ENCODE results near the gene SHROOM3.

SHROOM3 gene

DNA sequence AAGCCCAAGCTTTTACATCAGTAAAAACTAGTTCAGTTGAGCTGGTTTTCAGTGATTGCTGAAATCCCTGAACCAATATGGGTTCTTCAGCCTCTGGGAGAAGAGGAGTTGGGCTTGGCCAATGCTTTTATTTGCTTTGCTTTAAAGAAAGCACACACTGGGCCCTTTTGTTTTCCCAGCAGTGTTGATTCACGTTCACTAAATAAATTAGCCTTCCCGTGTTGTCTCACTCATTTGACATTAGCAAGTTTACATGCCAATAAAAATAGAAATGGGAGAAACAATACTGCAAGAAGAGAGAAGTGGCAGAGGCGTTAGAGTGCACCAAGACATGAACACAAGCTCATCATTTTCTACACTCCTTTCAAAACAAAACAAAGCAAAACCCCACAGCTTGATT, 136.2 kb downstream of the SHROOM3 start:
- peak; percentile 34 to 42 for DNase-seq

DNA sequence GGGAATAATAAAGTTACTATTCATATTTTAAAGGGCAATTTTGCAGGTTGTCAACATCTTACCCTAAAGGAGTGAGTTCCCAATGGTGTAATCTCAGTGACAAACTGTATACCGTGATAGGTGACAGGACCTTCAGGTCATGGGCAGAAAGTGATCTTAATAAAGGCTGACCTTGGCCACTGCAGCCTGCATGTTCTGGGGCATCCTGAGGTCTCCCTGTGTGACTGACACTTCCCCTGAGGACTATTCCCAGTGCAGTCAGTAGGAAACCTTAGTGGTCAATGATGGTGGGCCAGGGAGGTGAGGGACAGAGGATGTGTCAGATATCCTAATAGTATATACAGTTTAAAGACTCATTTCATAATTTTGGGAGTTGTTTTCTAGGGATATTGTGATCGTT, 137.2 kb downstream of the SHROOM3 start:
- DNase-seq = no peak

DNA sequence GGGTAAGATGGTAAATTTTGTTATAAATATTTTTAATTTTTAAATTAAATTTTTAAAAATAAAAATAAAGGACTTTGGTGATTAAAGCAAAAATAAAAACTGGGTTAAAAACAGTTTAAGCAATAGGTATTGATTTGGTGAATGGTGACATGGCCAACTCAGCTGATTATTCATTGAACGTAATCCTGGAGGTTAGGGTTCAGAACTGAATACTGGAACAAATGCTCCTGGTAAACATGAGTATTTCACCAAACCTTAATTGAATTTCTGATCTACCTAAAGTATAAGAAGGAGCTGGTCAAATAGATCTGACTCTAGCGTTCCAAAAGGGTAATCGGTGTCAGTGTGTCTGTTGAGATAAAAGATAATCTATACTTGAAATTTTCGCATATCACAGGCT, 141.8 kb downstream of the SHROOM3 start:
- DNase-seq = no peak

DNA sequence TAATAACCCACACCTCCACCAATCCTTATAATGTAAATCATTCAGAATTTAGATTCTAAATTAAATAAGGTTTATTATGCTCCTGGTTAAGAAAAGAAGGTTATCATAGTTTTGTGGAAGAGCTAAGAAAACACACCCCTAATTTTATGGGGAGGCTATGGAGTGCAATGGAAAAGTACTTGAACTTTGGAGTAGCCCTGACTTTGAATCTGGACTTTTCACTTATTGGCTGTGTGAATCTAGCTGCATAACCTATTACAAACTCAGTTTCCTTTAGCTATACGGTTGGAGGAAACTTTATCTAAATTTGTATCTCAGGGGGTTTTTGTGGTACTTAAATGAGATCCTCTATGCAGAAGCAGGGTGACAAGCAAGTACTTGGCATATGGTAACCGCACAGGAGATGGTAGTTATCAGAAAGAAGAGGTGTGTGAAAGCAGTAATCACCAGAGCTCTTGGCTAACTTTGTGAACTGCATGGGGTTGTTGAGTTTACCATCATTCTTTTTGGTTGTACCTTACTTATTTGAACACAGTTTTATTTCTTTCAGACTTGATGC, 143.1 kb downstream of the SHROOM3 start:
- no peak for DNase-seq

DNA sequence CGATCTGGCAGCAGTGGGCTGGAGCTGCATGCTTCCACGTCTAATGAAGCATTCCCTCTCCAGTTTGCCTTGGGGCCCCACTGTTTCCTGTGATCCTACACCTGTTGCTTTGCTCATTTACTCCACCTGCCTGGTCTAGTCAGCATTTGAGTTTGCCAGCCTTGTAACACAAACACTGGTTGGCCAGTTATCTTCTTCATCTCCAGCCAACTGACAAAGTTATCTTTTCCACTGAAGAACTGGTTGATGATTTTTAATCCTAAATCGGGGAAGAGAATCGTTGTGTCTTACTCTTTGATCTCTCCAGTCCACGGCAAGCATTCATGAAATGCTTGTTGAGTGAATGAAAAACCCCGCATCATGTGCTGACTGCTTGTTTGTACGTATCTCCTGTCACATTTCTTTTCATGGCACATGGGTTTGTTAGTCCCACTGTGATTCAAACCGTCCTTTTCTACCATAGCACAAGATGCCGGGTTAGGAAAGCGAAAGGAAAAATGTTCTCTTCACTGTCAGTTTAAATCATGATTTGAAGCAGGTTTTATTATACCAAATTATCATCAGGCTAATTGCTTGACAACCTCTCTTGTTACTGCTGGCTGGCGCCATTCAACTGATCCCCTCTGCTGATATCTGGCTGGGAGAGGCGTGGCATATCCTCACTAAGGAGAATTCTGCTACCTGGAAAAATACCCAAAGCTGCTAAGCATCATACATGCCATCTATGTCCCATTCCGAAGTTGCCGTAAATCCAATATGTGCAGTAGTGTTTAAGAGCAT, 144.8 kb downstream of the SHROOM3 start:
- peak; percentile 12 to 40 for DNase-seq

DNA sequence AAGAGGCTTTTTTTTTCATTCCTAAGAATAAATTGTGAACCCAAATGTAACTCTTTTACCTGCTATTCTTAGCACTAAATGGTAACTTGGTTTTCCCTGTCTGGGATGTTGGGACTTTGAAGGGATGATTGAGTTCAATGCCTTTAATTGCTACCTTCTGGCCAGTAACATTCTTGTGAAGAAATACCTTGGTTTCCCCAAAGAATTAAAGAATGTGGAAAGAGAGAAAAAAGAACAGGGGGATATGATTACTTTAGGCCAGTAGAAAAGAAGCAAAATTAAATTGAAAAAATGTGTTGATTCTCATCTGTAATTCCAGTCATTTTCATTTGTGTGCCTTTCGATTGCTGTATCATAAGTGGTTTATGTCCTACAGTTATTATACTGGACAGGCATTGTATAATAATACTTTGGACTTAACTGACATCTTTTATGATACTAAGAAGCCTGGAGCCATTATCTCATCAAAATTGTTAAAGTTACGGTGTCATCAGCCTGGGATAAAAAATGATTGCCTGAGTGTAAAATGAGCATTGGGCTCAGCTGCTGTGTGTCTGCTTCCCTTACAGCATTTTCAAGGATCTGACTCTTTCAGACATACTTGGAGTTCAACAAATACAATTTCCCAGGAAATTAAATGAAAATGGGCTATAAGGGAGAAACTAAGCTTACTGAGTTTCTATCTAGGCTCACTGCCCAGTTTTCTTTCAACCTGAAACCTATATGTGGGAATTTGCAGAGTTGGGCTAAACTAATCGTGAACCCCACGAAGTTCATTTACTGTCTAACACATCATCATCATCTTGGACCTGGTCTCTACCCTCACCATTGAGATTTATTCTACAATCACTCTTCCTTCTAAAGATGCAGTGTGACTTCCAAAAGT, 146.3 kb downstream of the SHROOM3 start:
- DNase-seq = no peak

DNA sequence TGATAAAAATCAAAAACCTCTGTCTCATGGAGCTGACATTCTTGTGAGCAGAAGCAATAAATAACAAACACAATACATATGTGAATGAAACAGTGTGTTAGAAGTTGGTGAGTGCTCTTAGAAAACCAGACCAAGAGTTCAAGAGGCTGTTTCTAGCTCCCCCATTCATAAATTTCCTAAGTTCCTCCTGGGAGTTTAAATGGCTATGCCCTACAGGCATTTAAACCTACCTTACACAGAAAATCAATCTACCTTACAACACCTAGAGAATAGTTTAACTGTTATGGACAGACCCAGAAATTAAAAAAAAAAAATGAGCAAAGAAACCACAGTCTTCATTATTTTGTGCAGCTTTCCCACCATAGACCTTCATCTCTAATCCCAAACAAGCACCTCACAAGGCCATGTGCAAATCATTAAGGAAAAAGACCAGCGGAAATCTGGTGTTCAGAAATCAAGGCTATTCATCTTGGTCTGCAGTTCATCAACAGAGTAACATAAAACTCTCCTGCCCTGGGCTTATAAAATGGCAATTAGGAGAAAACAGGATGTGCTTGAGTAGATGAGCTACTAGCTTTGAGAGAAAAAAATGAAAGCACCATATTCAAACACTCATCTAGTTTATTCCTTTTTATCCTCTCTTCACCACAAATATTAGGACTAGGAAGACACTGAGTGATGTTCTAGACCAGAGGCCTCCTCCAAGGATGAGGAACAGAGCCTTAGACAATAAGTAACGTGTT, 147.2 kb downstream of the SHROOM3 start:
- no peak for DNase-seq

DNA sequence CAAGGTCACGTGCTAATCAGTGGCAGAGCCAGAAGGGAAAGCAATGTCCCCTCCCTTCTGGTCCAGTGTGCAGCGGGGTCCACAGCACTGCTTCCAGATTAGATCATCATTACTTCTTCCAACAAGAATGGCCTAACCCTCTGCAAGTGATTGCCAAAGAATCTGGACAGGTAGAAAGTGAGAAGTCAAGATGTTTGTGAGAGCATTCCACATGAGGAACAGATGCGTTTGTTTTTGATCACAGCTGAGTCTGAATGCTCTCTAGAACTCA, 147.7 kb downstream of the SHROOM3 start:
- DNase-seq = no peak

DNA sequence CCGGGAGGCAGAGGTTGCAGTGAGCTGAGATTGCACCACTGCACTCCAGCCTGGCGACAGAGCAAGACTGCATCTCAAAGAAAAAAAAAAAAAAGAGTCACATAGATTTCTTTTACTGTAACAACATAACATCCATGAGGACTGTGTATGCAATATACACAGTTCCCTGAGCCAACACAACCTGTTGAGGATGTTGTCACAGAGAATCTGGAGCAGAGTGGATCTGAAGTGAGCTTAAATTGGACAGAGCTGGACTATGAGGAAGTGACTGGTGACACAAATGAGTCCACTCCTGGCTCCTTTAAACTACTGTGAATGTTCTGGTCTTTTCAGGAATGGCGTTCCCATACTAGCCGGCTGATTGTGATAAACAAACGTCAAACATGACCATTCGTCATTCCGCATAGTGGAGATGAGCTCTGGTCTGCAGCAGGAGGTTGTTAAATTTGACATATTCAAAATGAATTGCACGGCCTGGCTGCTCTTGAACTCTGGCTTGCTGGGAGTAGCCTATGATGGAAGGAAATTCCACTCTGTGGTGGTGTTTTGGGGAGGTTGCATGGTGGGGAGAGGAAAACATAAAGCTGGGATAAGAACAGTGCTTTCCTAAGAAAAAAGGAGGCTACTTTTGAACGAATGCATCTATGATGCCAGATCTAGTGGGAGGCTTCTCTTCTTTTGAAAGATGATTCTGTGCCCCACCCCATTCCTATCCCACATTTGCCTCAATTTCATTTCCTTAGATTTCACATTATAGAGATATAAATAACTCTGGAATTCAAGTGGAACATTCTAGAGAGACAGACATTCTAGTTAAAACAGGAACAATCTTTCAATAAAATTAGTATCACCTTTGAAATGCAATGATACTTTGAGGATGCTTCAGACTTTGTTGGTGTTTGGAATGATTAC, 149.5 kb downstream of the SHROOM3 start:
- no peak for DNase-seq

DNA sequence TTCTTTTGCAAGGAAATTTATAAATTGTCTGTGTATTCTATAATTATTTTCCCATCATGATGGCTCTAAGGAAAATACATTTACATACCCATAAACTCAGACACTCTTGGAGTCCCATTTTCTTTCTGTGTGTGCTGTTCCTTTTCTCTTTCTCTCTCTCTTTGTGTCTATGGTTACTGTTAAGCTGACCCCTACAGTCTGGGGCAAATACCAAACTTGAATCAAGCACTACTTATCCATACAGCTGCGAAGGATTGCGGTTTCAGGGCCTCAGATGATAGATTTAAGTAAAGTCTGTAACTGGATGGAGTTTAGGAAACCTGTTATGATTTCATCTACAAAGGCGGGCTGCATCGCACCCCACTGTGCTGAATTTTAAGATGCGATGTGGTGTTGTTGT, 150.2 kb downstream of the SHROOM3 start:
- DNase-seq = no peak

DNA sequence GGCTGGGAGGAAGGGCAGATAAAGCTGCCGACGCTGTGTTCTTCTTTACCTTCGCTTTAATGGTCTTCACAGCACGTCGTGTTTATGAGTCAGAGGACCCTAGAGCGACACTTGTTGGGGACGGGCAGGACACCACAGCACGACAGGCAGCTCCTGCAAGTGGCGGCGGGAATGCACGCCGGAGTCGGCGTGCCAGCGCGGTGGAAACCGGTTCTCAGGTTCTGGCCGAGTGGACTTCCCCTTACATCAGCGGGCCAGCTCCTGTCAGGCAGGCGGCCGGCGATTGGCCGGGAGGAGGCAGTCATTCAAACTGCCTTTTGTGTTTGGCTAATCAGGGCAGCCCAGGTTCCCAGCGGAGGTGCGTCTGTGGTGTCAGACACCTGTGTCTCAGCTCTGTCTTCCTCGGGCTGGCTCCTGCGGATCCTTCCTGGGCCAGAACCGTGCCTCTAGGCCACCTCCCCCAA, 150.9 kb downstream of the SHROOM3 start:
- DNase-seq = peak; percentile 90

DNA sequence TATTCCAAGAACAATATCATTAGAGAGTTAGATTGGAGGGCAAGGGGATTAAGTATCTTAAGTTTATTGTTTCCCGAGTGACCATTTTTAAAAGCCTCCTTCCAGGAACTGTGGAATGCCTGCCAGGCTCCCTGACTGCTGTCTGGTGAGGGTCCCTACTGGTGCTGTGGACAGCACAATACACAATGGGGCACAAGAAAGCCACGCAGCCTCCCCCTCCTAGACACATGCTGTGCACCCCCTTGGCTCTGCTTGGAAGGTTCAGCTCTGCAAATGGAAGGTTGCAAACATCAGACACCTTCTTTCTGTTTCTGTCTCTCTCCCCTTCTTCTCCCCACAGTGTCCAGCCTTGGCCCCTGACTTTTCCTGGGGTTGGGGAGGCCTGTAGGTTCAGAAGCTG, 153.2 kb downstream of the SHROOM3 start:
- no peak for DNase-seq

DNA sequence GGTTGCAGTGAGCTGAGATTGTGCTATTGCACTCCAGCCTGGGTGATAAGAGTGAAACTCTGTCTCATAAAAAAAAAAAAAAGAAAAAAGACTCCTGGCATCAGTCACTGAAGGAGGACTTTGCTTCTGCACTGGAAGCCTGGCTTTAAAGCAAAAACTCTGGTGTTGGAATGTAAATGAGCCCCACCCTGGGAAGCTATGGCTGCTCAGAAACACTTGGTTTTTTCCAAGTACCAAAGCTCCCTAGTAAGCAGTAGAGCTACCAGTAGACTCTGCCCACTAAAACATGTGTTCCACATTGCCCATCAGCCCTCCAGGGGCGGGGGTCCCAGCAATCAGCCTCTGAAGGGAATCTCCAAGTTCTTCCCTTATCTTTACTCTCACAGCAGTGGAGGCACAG, 154.4 kb downstream of the SHROOM3 start:
- DNase-seq = no peak

DNA sequence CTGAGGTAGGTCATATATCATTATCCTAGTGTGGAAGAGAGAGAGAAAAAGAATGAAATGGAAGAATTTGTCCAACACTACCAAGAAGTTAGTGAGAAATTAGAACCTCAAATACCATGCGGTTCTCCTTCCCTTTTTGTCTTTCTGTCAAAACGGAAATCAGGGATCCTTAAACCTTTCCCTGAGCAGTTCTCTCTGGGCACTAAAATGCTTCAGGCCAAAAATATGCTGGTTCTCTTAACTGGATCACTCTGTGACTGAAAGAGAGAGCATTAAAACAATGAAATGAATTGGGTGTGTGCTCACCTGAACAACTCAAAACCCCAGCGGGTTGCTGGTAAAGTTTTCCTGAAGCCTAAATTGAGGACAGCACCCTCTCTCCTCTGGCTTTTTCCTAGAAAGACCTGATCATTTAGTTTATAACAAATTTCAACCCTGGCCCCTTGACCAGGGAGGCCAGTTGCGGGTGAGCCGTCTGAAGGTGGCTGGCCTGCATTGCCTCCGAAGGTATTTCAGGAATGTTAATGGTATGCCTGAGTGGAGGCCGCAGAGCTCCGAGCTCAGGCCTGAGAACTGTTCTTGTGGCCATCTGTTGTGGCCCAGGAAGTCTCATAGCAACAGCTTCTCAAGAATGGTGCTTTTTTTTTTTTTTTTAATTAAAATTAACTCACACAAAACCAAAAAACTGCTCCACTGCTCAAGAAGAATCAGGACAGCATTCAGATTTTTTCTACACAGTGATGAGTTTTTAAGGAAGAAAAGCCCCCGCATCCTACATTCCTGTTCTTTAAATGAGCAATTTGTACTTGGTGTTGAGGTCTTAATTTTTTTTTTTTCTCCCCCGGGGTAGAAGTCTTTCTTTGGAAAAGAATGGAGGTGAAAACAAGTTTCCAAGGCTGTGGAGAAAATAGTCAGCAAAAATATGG, 155.1 kb downstream of the SHROOM3 start:
- no peak for DNase-seq

DNA sequence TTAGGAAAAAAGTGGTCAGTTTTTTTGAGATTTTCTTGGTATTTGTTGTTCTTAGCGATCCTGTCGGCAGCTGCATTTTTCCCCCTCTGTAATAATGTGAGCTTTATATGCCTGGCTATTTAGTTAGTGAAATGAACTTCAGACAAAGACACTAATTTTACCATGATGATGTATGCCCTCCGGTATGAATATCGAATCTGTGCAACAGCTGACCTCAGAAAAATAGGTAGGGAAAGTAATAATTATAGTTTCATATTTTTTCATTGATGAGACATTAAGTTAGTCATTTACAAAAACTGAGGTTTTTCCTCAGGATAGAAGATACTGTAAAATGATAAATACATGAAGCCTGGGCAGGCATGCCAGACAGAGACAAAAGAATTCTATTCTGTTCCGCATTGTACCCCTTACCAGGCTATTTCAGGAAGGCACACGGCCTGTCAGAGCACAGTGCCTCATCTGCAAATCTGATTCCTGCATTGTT, 155.8 kb downstream of the SHROOM3 start:
- no peak for DNase-seq

DNA sequence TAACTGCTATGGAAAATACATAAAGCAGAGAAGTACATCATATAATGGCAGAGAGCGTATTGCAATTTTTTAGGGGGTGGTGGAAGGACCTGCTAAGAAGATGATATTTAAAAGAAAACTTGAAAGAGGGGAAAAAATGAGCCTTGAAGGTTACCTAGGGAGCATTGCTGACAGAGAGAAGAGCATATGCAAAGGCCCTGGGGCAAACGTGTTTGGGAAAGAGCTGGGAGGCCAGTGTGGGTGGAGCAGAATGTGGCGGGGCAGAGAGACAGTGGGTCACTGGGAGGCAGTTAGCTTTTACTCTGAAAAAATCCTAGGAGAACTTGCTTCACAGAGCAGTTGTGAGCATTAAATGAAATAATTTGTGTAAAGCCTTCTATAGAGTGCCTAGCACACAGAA, 157.0 kb downstream of the SHROOM3 start:
- DNase-seq = no peak

DNA sequence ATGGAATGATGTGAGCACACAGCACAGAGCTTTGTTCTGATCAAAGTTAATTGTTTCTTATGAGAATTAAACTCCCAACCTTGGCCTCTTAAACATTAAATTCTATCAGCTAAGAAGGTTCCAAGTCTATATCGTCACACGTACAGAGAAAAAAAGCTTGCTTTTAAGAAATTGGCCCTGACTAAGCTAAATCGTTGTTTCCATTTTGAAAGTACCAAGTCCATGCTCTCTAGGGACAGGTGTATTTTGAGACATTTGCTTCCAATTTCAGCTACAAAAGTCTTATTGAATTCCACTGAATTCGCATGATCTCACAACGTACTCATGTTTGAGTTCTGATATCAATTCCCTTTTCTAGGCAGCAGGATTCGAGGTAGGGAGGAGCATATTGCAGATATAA, 157.4 kb downstream of the SHROOM3 start:
- no peak for DNase-seq

DNA sequence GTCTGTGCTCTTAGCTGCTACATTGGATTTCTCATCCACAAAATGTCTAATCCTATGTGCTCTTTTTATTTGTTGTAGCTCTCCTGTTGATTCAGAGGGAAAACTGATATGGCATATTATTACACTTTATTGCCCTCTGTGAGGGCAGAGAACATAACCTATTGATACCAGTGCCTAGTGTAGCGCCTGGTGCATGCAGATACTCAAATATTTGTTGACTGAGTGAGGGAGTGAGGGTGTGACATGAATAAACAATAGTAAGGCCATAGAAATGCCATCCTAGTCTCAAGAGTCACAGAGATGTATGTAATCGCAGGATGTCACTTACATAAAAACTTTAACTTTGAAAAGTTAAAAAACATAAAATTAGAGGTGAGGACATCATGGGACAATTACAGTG, 159.1 kb downstream of the SHROOM3 start:
- DNase-seq = peak; percentile 9 to 14

DNA sequence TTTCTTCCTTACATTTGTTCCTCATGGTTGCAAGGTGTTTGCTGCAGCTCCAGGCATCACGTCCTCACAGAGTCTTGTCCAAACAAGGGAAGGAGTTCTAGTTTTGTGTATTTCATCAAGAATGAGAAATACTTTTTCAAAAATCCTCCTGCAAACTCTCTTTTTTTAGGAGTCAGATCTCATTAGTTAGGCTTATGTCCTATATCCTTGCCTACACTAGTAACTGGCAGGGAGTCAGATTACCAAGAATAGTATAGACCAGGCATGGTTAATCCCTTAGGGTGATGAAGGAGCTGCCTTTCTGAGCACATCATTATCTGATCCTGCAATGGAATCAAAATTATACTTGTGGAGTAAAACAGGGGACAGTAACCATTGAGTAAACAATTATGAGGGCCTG, 160.4 kb downstream of the SHROOM3 start:
- DNase-seq = no peak

DNA sequence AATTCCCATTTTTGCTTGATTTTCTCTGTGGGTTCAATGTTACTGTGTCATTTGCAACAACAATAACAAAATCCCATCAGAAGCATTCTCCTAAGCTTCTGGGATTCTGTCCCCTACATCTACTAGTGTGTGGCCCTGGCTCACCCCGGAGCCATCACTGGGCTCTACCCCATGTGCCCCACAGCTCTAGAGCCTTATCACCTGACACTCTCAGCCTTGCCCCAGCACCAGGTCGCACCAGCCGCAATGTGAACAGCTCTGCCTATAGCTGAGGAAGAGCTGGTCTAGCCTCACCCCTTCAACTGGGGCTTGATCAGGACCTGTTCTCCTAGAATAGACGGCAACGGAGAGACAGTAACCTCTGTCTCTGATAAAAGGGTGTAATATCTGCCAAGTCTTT, 161.7 kb downstream of the SHROOM3 start:
- DNase-seq = no peak

DNA sequence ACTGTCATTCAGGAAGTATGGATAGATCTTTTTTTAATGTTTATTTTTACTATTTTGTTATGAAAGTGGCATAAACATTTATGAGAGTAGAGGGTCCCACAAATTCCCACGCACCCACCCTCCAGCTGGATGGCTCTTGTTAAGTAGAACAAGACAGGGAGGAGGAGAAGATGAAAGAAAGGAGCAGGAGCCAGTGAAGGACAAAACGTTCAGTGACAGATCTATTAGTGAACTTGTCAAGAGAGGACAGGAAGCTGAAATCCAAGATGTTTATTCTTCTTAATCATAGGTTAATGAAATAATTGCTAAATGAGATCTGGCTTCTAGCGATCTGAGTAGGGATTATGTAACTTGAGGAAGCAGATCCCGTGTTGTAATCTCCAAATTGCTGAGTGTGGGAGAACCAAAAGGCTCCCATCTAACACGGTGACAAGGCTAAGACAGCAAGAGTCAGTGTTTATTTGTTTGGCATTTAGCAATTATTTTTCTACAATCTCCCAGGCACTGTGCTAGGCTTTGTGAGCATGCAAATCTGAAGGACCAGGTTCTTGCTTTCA, 162.5 kb downstream of the SHROOM3 start:
- DNase-seq = no peak

Measured in SHP77 (cell line).